NT2/D1 (cell line): ENCODE results near the gene UQCC3.

Source experiments
- SUZ12 ChIP-seq: IDR thresholded peaks from 2 replicates; pipeline ENCODE4 v1.6.1; 2011; ENCODE audit not compliant: insufficient read length, insufficient read depth; ENCODE audit errors: extremely low read depth
- YY1 ChIP-seq: IDR thresholded peaks from 2 replicates; pipeline ENCODE4 v1.6.1; 2011; ENCODE audit not compliant: insufficient read length, insufficient read depth

GRCh38 chr11:62708793-62709192, 37.3 kb downstream of the UQCC3 start:
- TF ChIP-seq SUZ12: no peak
- TF ChIP-seq YY1: no peak
